SU-DHL-6 (cell line): ENCODE data around the gene SHC2.

Experiments
- EZH2phosphoT487 ChIP-seq: fragments of 200-600 bp; sonication (generic), shearing (Covaris generic); conservative IDR thresholded peaks from 2 replicates; pipeline ENCODE4 v1.6.1; 2018; ENCODE audit warnings: mild to moderate bottlenecking, antibody characterized with exemption, low read length, moderate library complexity, mixed read lengths
- TF ChIP-seq, protein P1 (sequence below): fragments of 200-600 bp; sonication (generic); IDR thresholded peaks from one replicate; pipeline ENCODE4 v1.5.1; 2017; ENCODE audit warnings: antibody characterized with exemption, mild to moderate bottlenecking, low read length, moderate library complexity; ENCODE audit not compliant: insufficient read depth, poor library complexity, severe bottlenecking

DNA sequence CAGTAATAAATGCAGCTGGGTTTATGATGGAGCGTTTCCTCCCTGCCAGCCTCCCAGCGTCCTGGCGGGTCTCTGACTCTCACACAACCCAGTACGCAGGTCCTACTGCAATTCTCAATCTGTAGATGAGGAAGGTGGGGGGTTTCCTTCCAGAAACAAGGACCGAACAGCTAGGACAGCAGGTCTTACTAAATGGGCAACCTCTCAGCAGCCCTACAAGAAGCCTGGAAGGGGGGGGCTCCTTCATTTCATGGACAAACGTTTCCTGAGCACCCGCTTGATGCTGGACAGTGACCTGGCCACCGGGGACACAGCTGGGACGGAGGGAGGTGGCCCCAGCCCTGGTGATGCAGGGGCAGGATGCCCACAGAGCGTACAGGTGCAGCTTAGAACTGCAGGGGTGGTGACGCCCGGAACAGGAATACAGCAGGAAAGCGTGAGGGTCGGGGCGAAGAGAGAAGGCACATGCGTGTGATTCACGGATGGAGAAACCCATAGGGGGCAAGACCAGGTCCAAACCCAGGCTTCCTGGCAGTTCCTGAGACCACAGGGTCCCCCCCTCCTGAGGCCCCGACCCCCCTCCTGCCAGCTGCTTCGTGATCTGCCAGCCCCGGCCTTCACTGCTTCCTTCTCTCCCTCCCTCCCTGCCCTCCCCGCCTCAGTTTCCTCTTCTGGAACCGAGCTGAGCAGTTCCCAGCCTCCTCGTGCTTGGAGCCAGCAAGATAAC is 51.2 kb downstream of the SHC2 start:
- TF ChIP-seq, protein P1, sequence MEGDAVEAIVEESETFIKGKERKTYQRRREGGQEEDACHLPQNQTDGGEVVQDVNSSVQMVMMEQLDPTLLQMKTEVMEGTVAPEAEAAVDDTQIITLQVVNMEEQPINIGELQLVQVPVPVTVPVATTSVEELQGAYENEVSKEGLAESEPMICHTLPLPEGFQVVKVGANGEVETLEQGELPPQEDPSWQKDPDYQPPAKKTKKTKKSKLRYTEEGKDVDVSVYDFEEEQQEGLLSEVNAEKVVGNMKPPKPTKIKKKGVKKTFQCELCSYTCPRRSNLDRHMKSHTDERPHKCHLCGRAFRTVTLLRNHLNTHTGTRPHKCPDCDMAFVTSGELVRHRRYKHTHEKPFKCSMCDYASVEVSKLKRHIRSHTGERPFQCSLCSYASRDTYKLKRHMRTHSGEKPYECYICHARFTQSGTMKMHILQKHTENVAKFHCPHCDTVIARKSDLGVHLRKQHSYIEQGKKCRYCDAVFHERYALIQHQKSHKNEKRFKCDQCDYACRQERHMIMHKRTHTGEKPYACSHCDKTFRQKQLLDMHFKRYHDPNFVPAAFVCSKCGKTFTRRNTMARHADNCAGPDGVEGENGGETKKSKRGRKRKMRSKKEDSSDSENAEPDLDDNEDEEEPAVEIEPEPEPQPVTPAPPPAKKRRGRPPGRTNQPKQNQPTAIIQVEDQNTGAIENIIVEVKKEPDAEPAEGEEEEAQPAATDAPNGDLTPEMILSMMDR: no peak
- no peak for TF ChIP-seq EZH2phosphoT487
